Erythroblast (primary cell): ENCODE data around the gene CTPS2.

Experiments used
- GATA1 ChIP-seq: IDR thresholded peaks from 2 replicates; pipeline ENCODE4 v1.6.1; 2011; ENCODE audit warnings: low read depth, mild to moderate bottlenecking, control low read depth, low read length, moderate library complexity
- POLR2A ChIP-seq: IDR thresholded peaks from 2 replicates; pipeline ENCODE4 v1.6.1; 2011; ENCODE audit warnings: mild to moderate bottlenecking, low read length

DNA sequence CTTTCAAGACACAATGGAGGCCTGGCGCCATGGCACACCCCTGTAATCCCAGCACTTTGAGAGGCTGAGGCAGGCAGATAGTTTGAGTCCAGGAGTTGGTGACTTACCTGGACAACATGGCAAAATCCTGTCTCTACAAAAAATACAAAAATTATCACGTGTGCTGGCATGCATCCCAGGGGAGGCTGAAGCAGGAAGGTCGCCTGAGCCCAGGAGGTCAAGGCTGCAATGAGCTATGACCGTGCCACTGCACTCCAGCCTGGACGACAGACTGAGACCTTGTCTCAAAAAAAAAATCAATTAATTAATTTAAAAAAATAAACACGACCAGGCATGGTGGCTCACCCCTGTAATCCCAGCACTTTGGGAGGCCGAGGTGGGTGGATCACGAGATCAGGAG lies 2.0 kb upstream of the CTPS2 start:
- TF ChIP-seq POLR2A (no peak), GATA1 (no peak)
